Ovary (tissue), 9 donors: ENCODE data around the gene MRPL12. TPM values are rescaled to one million over a fixed set of nuclear protein-coding genes. Genes with fewer than 3 reads are reported as not detected.

ENCODE experiments used
- DNase-seq, 5 donors: peaks; one replicate each; pipeline ENCODE4 v3.0.0-alpha.2; 2019 to 2020
- H3K27ac ChIP-seq, 2 donors: fragments of 200-600 bp; one replicate each; pipeline versions ENCODE4 v1.5.1 to v1.8.0; 2019 to 2022
- H3K27me3 ChIP-seq: fragments of 200-600 bp; one replicate; pipeline ENCODE4 v1.8.0; 2022
- H3K36me3 ChIP-seq: fragments of 200-600 bp; sonication (generic); one replicate; pipeline ENCODE4 v1.5.1; 2019
- H3K4me1 ChIP-seq: one replicate; pipeline ENCODE4 v1.8.1; 2013; ENCODE audit warnings: mild to moderate bottlenecking, moderate library complexity; ENCODE audit not compliant: insufficient read depth
- H3K4me3 ChIP-seq: fragments of 200-600 bp; sonication (generic); one replicate; pipeline ENCODE4 v1.5.1; 2017
- H3K9me3 ChIP-seq, 2 donors: fragments of 200-600 bp in 1 of 2; sonication (generic) in 1 of 2; one replicate each; pipeline versions ENCODE4 v1.5.1 to v1.8.1; 2013 to 2019; ENCODE audit warnings: mild to moderate bottlenecking in 1 of 2, moderate library complexity in 1 of 2
- CTCF ChIP-seq, 3 donors: fragments of 450-650 bp in 2 of 3; fragments of 200-600 bp in 1 of 3; IDR thresholded peaks; one replicate each; pipeline versions ENCODE4 v1.5.1 to v1.8.0; 2016 to 2022; ENCODE audit warnings: antibody characterized with exemption in 3 of 3, mild to moderate bottlenecking in 1 of 3
- EP300 ChIP-seq: sonication (generic); formaldehyde crosslinking; IDR thresholded peaks from one replicate; pipeline ENCODE4 v1.6.1; 2017; ENCODE audit warnings: antibody characterized with exemption
- POLR2A ChIP-seq: fragments of 450-650 bp; IDR thresholded peaks from one replicate; pipeline ENCODE4 v1.6.1; 2017; ENCODE audit warnings: antibody characterized with exemption, mild to moderate bottlenecking, moderate library complexity
- WGBS, 3 donors: extraction: QIAGEN DNeasy Blood & Tissue Kit in 1 of 3; methylation state at CpG; one replicate each; pipeline versions ENCODE4 v1.1.5 to v1.1.7; 2013 to 2017; 5-methylcytosine and 5-hydroxymethylcytosine counted together
- intact Hi-C, 4 donors: fragments of 100-400 bp; cut with DNase I; formaldehyde crosslinking; loops; one replicate each; pipeline versions ENCODE4 v1.11.0 to v1.15.1; 2022 to 2023
- polyA plus RNA-seq, 2 donors: library from polyadenylated mRNA; stranded (reverse); fragments of 200-250 nt in 1 of 2; fragments of 350-450 nt in 1 of 2; fragmentation: Illumina TruSeq in 1 of 2; extraction: RNeasy Lipid Tissue Mini Kit (QIAGEN cat#74804) in 1 of 2; gene quantifications; one replicate each; pipeline ENCODE4 v1.2.3, GENCODE V29; 2013 to 2014
- total RNA-seq, 7 donors: library from RNA; depleted of rRNA in 2 of 7; stranded (reverse); fragments of >200 nt in 2 of 7; fragmentation: NEBNext Ultra II Directional in 3 of 7; extraction: Animal tissue kit (Norgen Biotek cat#: 25700) in 3 of 7; gene quantifications; one replicate each; pipeline versions ENCODE4 v1.1.0 to v1.2.4, GENCODE V29; 2016 to 2023
- donor health status: DM: no; HTN: no; CAD: no; lungs with moderate emphysema.
- donor health status: DM: no; HTN: no; CAD: no.
- donor health status: Bipolar disorder and iron deficiency.
- donor health status: DM: yes; HTN: yes; CAD: no.
- donor health status: DM: no; HTN: no; CAD: no.
- donor health status: DM: yes; HTN: yes; CAD: no.

The MRPL12 gene
- total and polyA plus RNA-seq, 9 donors, result 12.9 to 47.2 (median 36.8) TPM

- peak in 1 of 5 donors; percentile 24 for DNase-seq
- Histone ChIP-seq H3K9me3 (no peaks in the 10 kb centered on the region), H3K27ac (no peak overlapping the region), H3K36me3 (no peaks in the 10 kb centered on the region), H3K27me3 (no peaks in the 10 kb centered on the region), H3K4me1 (peaks cover 14% of the 10 kb centered on the region), H3K4me3 (no peak overlapping the region)
- intact Hi-C loops, result no loop called here
- no peak for TF ChIP-seq CTCF (IDR thresholded peaks at IDR 0.05)
- TF ChIP-seq POLR2A, result no peak
- TF ChIP-seq EP300, result no peak
- WGBS, 3 donors, result 69 to 71% (median 69%) methylated on average over 18 to 25 of the region's 25 CpGs
These were observed 4.8 kb downstream of the MRPL12 start for GRCh38 chr17:81707725-81708646.

GRCh38 chr17:81708739-81709185 lies 5.6 kb downstream of the MRPL12 start:
- intact Hi-C loops, result no loop called here
- Histone ChIP-seq H3K4me3 (no peak overlapping the region), H3K36me3 (no peaks in the 10 kb centered on the region), H3K9me3 (no peaks in the 10 kb centered on the region), H3K27me3 (no peaks in the 10 kb centered on the region), H3K4me1 (peaks cover 18% of the 10 kb centered on the region), H3K27ac (no peak overlapping the region)
- 71 to 77% (median 76%) methylated on average over 16 to 17 of the region's 17 CpGs for WGBS, 3 donors
- DNase-seq, result peak in 1 of 5 donors; percentile 21
- TF ChIP-seq POLR2A (no peak), EP300 (no peak), CTCF (IDR thresholded peaks at IDR 0.05) (no peak)

GRCh38 chr17:81710514-81711308 lies 7.5 kb downstream of the MRPL12 start:
- no peak overlapping the region for H3K4me3 ChIP-seq
- peak in 2 of 5 donors; percentile 30 to 33 for DNase-seq
- no peaks in the 10 kb centered on the region for H3K9me3 ChIP-seq
- H3K36me3 ChIP-seq, result no peaks in the 10 kb centered on the region
- peaks cover 18% of the 10 kb centered on the region for H3K4me1 ChIP-seq
- H3K27me3 ChIP-seq, result no peaks in the 10 kb centered on the region
- WGBS, 3 donors, result 8 to 12% (median 10%) methylated on average over 26 to 29 of the region's 29 CpGs
- intact Hi-C loops, result no loop called here
- H3K27ac ChIP-seq, result no peak overlapping the region
- TF ChIP-seq CTCF (IDR thresholded peaks at IDR 0.05), result no peak
- TF ChIP-seq POLR2A, result no peak

GRCh38 chr17:81711814-81712467 lies 8.8 kb downstream of the MRPL12 start, which contains the start of gene SLC25A10:
TSS of gene SLC25A10 (plus strand) at chr17:81712284. CDS start at chr17:81712427, 143 bp downstream.
- Histone ChIP-seq H3K27ac (no peak within 1 kb of the TSS), H3K36me3 (no peaks in the 10 kb centered on the region), H3K4me1 (peaks cover 18% of the 10 kb centered on the region), H3K27me3 (no peaks in the 10 kb centered on the region), H3K9me3 (no peaks in the 10 kb centered on the region), H3K4me3 (peak within 1 kb of the TSS; percentile 72)
- intact Hi-C loops, result no loop called here
- WGBS, 3 donors, result 0 to 1% (median 1%) methylated on average over 27 to 89 of the region's 89 CpGs
- DNase-seq, result peak; percentile 71 to 83 (median 72)
- TF ChIP-seq CTCF (IDR thresholded peaks at IDR 0.05) (peak in 2 of 3 donors; percentile 55 to 56), EP300 (no peak)
